Aorta (tissue), 5 donors: ENCODE measurements around the gene CD244. TPM values are rescaled to one million over a fixed set of nuclear protein-coding genes. Genes with fewer than 3 reads are reported as not detected.
"Not testable (repeated sequence)": the region's sequence is repeated elsewhere in the genome, so short reads cannot be mapped to it uniquely, and the experiment has no call there.

Source experiments
- ATAC-seq: fragments of 200-7000 bp; cut with Tn5 transposase; one replicate; pipeline ENCODE4 v1.9.1; 2022; ENCODE audit warnings: moderate library complexity; ENCODE audit not compliant: low FRiP score
- DNase-seq, 2 donors: peaks; one replicate each; pipeline ENCODE4 v3.0.0-alpha.2; 2020
- H3K27ac ChIP-seq, 2 donors: one replicate each; pipeline ENCODE4 v1.5.1; 2013; ENCODE audit warnings: low read length in 2 of 2, mild to moderate bottlenecking in 2 of 2, moderate library complexity in 2 of 2, control low read depth in 1 of 2, inconsistent platforms in 1 of 2, low read depth in 1 of 2
- H3K27me3 ChIP-seq, 2 donors: one replicate each; pipeline ENCODE4 v1.6.1; 2013; ENCODE audit warnings: control low read depth in 1 of 2, low read length in 1 of 2, mild to moderate bottlenecking in 1 of 2, moderate library complexity in 1 of 2; ENCODE audit not compliant: insufficient read depth in 2 of 2, control insufficient read depth in 1 of 2
- H3K36me3 ChIP-seq, 2 donors: one replicate each; pipeline ENCODE4 v1.6.1; 2013; ENCODE audit warnings: control low read depth in 1 of 2, low read length in 1 of 2, mild to moderate bottlenecking in 1 of 2; ENCODE audit not compliant: insufficient read depth in 2 of 2, control insufficient read depth in 1 of 2
- H3K4me1 ChIP-seq, 2 donors: one replicate each; pipeline ENCODE4 v1.6.1; 2013; ENCODE audit warnings: low read length in 2 of 2, control low read depth in 1 of 2, mild to moderate bottlenecking in 1 of 2, moderate library complexity in 1 of 2; ENCODE audit not compliant: insufficient read depth in 2 of 2, control insufficient read depth in 1 of 2
- H3K4me3 ChIP-seq, 2 donors: one replicate each; pipeline ENCODE4 v1.5.1; 2013; ENCODE audit warnings: low read length in 2 of 2, control low read depth in 1 of 2, mild to moderate bottlenecking in 1 of 2
- H3K9me3 ChIP-seq: one replicate; pipeline ENCODE4 v1.6.1; 2013; ENCODE audit warnings: mild to moderate bottlenecking, low read length; ENCODE audit not compliant: control insufficient read depth
- WGBS, 2 donors: extraction: QIAGEN DNeasy Blood & Tissue Kit; methylation state at CpG; one replicate each; pipeline ENCODE4 v1.1.7; 2013; 5-methylcytosine and 5-hydroxymethylcytosine counted together
- intact Hi-C, 2 donors: fragments of 100-400 bp; cut with DNase I; formaldehyde crosslinking; loops; one replicate each; pipeline versions ENCODE4 v1.14.2 to v1.15.0; 2022
- polyA plus RNA-seq, 2 donors: library from polyadenylated mRNA; stranded (reverse); fragments of 200-250 nt; gene quantifications; one replicate each; pipeline ENCODE4 v1.2.3, GENCODE V29; 2013
- total RNA-seq, 2 donors: library from RNA; stranded (reverse); fragmentation: NEBNext Ultra II Directional; extraction: Animal tissue kit (Norgen Biotek cat#: 25700); gene quantifications; one replicate each; pipeline ENCODE4 v1.2.1, GENCODE V29; 2021
- donor health status: healthy with polysubstance abuse.
- donor health status: Bipolar disorder and iron deficiency.
- donor health status: DM: no; HTN: no; CAD: no.
- donor health status: DM: no; HTN: no; CAD: no.
- donor health status: DM: yes; HTN: yes; CAD: no.

The CD244 gene
- total and polyA plus RNA-seq, 4 donors, result 0.26 to 1.9 (median 0.55) TPM

DNA sequence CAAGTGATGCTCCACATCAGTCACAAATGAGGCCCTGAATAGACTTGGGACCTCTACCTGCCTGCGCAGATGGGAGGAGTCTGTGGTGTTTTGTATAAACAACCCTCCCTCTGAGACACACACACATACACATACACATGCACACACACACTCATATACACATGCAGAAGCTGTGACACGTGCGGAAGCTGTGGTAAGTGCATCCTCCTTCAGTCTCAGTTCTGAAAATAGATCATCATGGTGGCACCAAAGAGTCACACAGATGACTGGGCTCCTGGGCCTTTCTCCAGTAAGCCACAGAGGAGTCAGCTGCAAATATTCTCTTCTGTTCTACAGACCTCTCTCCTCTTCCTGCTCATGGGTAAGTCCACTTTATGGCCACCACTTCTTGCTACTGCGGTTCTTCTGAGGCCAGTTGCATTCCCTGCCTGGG, 66.7 kb downstream of the CD244 start, which contains the start of gene LY9:
Gene LY9, plus strand, starts transcription at position 224 of the 433 bp plus-strand sequence. Its CDS starts 14 bp downstream, at position 238.
- Histone ChIP-seq H3K4me1 (no peaks in the 10 kb centered on the region), H3K9me3 (no peaks in the 10 kb centered on the region), H3K27ac (no peak within 1 kb of the TSS), H3K27me3 (no peaks in the 10 kb centered on the region), H3K4me3 (no peak within 1 kb of the TSS), H3K36me3 (no peaks in the 10 kb centered on the region)
- WGBS, 2 donors, result 91 to 95% methylated on average over 4 of the region's 4 CpGs
- peak; percentile 22 for ATAC-seq
- intact Hi-C loops, result no loop called here
- peak in 1 of 2 donors; percentile 64 for DNase-seq

- Histone ChIP-seq H3K9me3 (no peaks in the 10 kb centered on the region), H3K4me3 (no peak overlapping the region), H3K4me1 (no peaks in the 10 kb centered on the region), H3K27me3 (no peaks in the 10 kb centered on the region), H3K27ac (no peak overlapping the region), H3K36me3 (no peaks in the 10 kb centered on the region)
- no peak for ATAC-seq
- intact Hi-C loops, result no loop called here
- WGBS, 2 donors, result 47 to 49% methylated on average over 3 of the region's 3 CpGs
- DNase-seq, result no peak
Observed at GRCh38 chr1:160794376-160794775, 68.3 kb downstream of the CD244 start.

DNA sequence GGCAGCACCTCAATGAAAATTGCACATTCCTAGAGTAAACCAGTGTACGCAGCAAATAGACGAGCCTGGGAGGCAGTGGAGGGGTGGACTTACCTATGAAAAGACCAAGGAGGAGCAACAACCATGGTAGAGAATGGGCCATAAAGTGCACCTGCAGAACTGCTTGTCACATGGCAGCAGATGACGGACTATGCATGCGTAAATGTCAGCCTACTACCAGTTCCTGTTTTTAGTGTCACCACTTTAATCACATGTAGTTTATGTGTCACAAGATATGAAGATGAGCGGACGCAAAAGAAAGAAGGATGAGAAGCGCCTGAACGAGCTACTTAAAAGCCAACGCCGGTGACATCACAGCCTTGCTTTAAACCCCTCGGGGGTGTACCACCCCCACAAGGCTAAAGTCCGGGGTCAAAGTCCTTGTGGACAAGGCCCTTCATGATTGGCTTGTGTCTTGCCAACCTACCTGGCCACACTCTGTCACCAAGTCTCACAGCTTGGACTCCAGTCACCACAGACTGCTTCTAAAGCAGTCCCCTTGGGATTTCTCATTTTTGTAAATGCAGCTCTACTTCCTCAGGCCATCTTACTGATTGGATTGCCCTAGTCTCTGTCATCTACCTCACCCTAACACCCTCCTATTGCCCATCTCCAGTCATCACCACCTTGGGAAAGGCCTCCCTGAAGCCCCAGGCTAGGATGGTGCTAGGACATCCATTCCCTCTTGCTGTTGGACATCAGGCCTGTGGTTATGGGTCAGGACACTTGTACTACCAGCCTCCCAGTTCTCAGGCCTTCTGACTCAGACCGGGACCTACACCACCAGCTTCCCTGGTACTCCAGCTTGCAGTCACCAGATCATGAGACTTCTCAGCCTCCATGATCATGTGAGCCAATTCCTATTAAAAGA, 72.7 kb downstream of the CD244 start:
- ATAC-seq, result no peak
- H3K27ac ChIP-seq, result no peak overlapping the region

DNA sequence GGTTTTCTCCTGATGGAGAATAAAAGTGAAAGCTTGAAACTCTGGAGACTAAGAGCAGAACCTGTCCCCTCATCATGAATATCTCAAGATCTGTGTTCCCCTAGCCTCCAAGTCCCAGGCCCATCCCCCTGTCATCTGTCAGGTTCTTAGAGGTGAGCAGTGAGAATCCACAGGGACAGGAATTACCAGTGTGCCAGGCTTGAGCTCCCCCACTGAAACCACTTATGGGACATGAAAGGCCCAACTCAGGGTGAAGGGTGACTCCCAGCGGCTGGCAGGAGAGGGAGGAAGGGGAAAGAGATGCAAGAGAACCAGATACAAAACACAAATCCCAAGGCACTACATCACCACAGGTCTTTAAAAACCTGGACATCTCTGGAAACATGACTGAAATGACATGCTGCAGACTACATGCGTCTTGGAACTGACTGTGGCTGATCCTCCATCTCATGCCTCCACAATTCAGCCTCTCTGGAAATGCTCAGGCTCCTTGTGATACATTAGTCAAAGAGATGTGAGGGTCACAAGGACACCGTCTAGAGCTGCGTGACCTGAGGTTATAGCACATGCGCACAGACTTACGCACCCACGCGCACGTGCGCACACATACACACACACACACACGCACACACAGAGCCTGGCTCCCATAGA, 73.5 kb downstream of the CD244 start:
- Histone ChIP-seq H3K4me1 (no peaks in the 10 kb centered on the region), H3K9me3 (no peaks in the 10 kb centered on the region), H3K4me3 (no peak overlapping the region), H3K27ac (no peak overlapping the region), H3K27me3 (no peaks in the 10 kb centered on the region), H3K36me3 (no peaks in the 10 kb centered on the region)
- no peak for DNase-seq
- WGBS, 2 donors, result 94 to 97% methylated on average over 11 of the region's 11 CpGs
- ATAC-seq, result no peak
- intact Hi-C loops, result no loop called here

More for the DNA sequence above, 72.7 kb downstream of the CD244 start:
- Histone ChIP-seq H3K4me3 (no peak overlapping the region), H3K4me1 (no peaks in the 10 kb centered on the region), H3K36me3 (no peaks in the 10 kb centered on the region), H3K9me3 (no peaks in the 10 kb centered on the region), H3K27me3 (no peaks in the 10 kb centered on the region)
- DNase-seq, result no peak
- intact Hi-C loops, result no loop called here
- 90 to 94% methylated on average over 13 of the region's 13 CpGs for WGBS, 2 donors

GRCh38 chr1:160782988-160783765, 79.5 kb downstream of the CD244 start:
- WGBS, 2 donors, result 91% methylated on average over 19 to 23 of the region's 25 CpGs
- ATAC-seq, DNase-seq, H3K9me3 ChIP-seq, H3K4me1 ChIP-seq, H3K27me3 ChIP-seq, intact Hi-C loops, H3K27ac ChIP-seq, H3K36me3 ChIP-seq, H3K4me3 ChIP-seq: not testable (repeated sequence)

- no peak for ATAC-seq
- intact Hi-C loops, result no loop called here
- H3K4me1 ChIP-seq, result no peaks in the 10 kb centered on the region
- no peaks in the 10 kb centered on the region for H3K27me3 ChIP-seq
- 81 to 82% methylated on average over 9 of the region's 9 CpGs for WGBS, 2 donors
- no peak overlapping the region for H3K4me3 ChIP-seq
- no peak for DNase-seq
- H3K36me3 ChIP-seq, result no peaks in the 10 kb centered on the region
- peaks cover 2% of the 10 kb centered on the region for H3K9me3 ChIP-seq
- H3K27ac ChIP-seq, result no peak overlapping the region
Observed at GRCh38 chr1:160781914-160782689, 80.6 kb downstream of the CD244 start.

- Histone ChIP-seq H3K9me3 (peaks cover 2% of the 10 kb centered on the region), H3K4me1 (no peaks in the 10 kb centered on the region), H3K27ac (no peak overlapping the region), H3K36me3 (no peaks in the 10 kb centered on the region), H3K4me3 (no peak overlapping the region), H3K27me3 (no peaks in the 10 kb centered on the region)
- 41 to 43% methylated on average over 8 of the region's 8 CpGs for WGBS, 2 donors
- intact Hi-C loops, result no loop called here
- DNase-seq (no peak), ATAC-seq (no peak)
Observed at GRCh38 chr1:160781186-160781766, 81.4 kb downstream of the CD244 start.

DNA sequence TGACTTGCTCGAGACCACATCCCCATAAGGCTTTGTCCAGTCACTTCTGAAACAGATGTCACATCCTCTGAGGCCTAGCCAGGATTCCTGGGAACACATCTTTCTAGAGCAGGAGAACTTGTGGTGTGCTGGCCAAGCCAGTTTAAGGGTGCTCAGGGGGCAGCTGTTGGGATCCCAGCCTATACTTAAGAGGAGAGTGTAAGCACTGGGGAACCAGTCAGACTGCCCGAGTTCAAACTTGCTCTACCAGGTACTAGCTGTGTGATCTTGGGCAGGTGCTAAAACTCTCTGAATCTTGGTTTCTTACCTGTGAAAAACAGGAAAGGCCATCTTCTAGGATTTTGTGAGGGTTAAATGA, 82.3 kb downstream of the CD244 start:
- Histone ChIP-seq H3K4me3 (no peak overlapping the region), H3K27ac (no peak overlapping the region), H3K27me3 (peaks cover 0 to 2% of the 10 kb centered on the region in 2 donors), H3K36me3 (no peaks in the 10 kb centered on the region), H3K4me1 (no peaks in the 10 kb centered on the region), H3K9me3 (peaks cover 2% of the 10 kb centered on the region)
- WGBS, 2 donors, result 93 to 100% methylated on average over 2 of the region's 2 CpGs
- ATAC-seq (no peak), DNase-seq (no peak)
- intact Hi-C loops, result no loop called here
